ENCODE measurements around the gene PLCE1.

- TF ChIP-seq CTCF (IDR thresholded peaks at IDR 0.05) = no peak
- TF ChIP-seq EZH2 (IDR thresholded peaks at IDR 0.05) = no peak
- TF ChIP-seq EZH2phosphoT487 (IDR thresholded peaks at IDR 0.05) = no peak
Measured at GRCh38 chr10:94023906-94024305, 30.2 kb downstream of the PLCE1 start.

Measured in neural progenitor cell (in vitro differentiated cells).